ENCODE measurements around the gene ENC1. TPM values are rescaled to one million over a fixed set of nuclear protein-coding genes. Genes with fewer than 3 reads are reported as not detected.

ENC1 gene
- total and polyA plus RNA-seq, 2 of the 8 experiments (the other 6 are each of a cell fraction or from before 2014, with no cell fraction given) = 5.5 to 13.2 TPM

- TF ChIP-seq USF2 (IDR thresholded peaks at IDR 0.05; ENCODE audit: low read length) (no peak), YY1 (IDR thresholded peaks at IDR 0.05; ENCODE audit: low read depth, low read length) (no peak), TCF12 (IDR thresholded peaks at IDR 0.05; ENCODE audit: low read depth, low read length) (no peak), BRCA1 (IDR thresholded peaks at IDR 0.05; ENCODE audit: low read depth, low read length) (no peak)
- TF ChIP-seq, protein P1, sequence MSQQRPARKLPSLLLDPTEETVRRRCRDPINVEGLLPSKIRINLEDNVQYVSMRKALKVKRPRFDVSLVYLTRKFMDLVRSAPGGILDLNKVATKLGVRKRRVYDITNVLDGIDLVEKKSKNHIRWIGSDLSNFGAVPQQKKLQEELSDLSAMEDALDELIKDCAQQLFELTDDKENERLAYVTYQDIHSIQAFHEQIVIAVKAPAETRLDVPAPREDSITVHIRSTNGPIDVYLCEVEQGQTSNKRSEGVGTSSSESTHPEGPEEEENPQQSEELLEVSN (IDR thresholded peaks at IDR 0.05) = no peak
Observed at GRCh38 chr5:74672215-74672877, 31.8 kb upstream of the ENC1 start (continued).
